ENCODE measurements around the gene MAP3K4. TPM values are rescaled to one million over a fixed set of nuclear protein-coding genes. Genes with fewer than 3 reads are reported as not detected.

Gene MAP3K4
- total RNA-seq, 1 experiment from 2014 or later: 27.9 TPM

GRCh38 chr6:161058741-161059140 lies 67.2 kb downstream of the MAP3K4 start:
- no peak overlapping the region for H3K27ac ChIP-seq (ENCODE audit: low read length)
- H2AFZ ChIP-seq (ENCODE audit: low read length): no peak overlapping the region
- peaks cover 42% of the 10 kb centered on the region; the same call in 1 of the 2 replicates for H3K79me2 ChIP-seq (ENCODE audit: low read length)
- no peaks in the 10 kb centered on the region for H4K20me1 ChIP-seq (ENCODE audit: low read length)
- H3K4me2 ChIP-seq (ENCODE audit: low read length): no peak overlapping the region
- BruUV-seq (replicated peaks): no TSS peak
- ChIA-PET CTCF (interaction anchor here (0.6 kb wide), 1 partner anchor 8 kb away, joined by 3 read pairs; no protein-coding TSS in a partner anchor), POLR2A (ENCODE audit: unreplicated experiment) (no interaction called here)
- no peaks in the 10 kb centered on the region for H3K9me2 ChIP-seq (replicated peaks; ENCODE audit: low read length)
- no peak for DNase-seq
- H3K36me3 ChIP-seq (ENCODE audit: low read depth, low read length): no peaks in the 10 kb centered on the region
- no peak for ATAC-seq
- H3K27me3 ChIP-seq (ENCODE audit: low read length): no peaks in the 10 kb centered on the region
- intact Hi-C loops (cut with micrococcal nuclease): no loop called here
- H3F3A ChIP-seq (ENCODE audit: low read length, unreplicated experiment): no peaks in the 10 kb centered on the region
- peaks cover 8% of the 10 kb centered on the region for H3K4me1 ChIP-seq (ENCODE audit: insufficient read depth, low read length)
- TF ChIP-seq EZH2phosphoT487 (IDR thresholded peaks at IDR 0.05; ENCODE audit: borderline replicate concordance, low read length): no peak
- TF ChIP-seq EZH2 (IDR thresholded peaks at IDR 0.05; ENCODE audit: low read length, unreplicated experiment): no peak
- no peak for TF ChIP-seq CTCF (conservative IDR thresholded peaks at IDR 0.05; ENCODE audit: low read depth, low read length)
- H3K9ac ChIP-seq (ENCODE audit: low read length): no peak overlapping the region
- no peaks in the 10 kb centered on the region for H3K9me3 ChIP-seq (ENCODE audit: low read length)
- H3K4me3 ChIP-seq (ENCODE audit: low read length): no peak overlapping the region

DNA sequence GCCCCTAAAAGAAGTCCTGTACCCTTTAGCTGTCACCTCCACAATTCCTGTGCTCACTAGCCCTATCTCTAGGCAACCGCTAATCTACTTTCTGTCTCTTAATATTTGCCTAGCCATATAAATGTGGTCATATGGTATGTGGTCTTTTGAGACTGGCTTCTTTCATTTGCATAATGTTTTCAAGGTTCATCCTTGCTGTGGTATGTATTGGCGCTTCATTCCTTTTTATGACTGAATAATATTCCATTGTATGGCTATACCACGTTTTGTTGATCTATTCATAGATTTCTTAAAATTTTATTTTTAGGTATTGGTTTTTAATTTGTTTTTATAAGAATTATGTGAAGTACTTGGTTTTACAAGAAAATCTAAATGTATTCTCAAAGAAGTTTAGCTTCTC lies 70.0 kb downstream of the MAP3K4 start:
- H3K4me1 ChIP-seq (ENCODE audit: insufficient read depth, low read length): no peaks in the 10 kb centered on the region
- H3K4me3 ChIP-seq (ENCODE audit: low read length): no peak overlapping the region
- no peak for DNase-seq
- no peak overlapping the region for H2AFZ ChIP-seq (ENCODE audit: low read length)
- no peaks in the 10 kb centered on the region for H4K20me1 ChIP-seq (ENCODE audit: low read length)
- H3F3A ChIP-seq (ENCODE audit: low read length, unreplicated experiment): no peaks in the 10 kb centered on the region
- H3K9me2 ChIP-seq (replicated peaks; ENCODE audit: low read length): no peaks in the 10 kb centered on the region
- no peak overlapping the region for H3K4me2 ChIP-seq (ENCODE audit: low read length)
- H3K9me3 ChIP-seq (ENCODE audit: low read length): no peaks in the 10 kb centered on the region
- no peak overlapping the region for H3K27ac ChIP-seq (ENCODE audit: low read length)
- no TSS peak for BruUV-seq (replicated peaks)
- intact Hi-C loops (cut with micrococcal nuclease): no loop called here
- ATAC-seq: no peak
- peaks cover 43% of the 10 kb centered on the region; the same call in 1 of the 2 replicates for H3K79me2 ChIP-seq (ENCODE audit: low read length)
- H3K36me3 ChIP-seq (ENCODE audit: low read depth, low read length): no peaks in the 10 kb centered on the region
- CTCF ChIA-PET: no interaction called here
- POLR2A ChIA-PET (ENCODE audit: unreplicated experiment): no interaction called here
- no peak overlapping the region for H3K9ac ChIP-seq (ENCODE audit: low read length)
- no peak for TF ChIP-seq EZH2 (IDR thresholded peaks at IDR 0.05; ENCODE audit: low read length, unreplicated experiment)
- no peak for TF ChIP-seq CTCF (conservative IDR thresholded peaks at IDR 0.05; ENCODE audit: low read depth, low read length)
- TF ChIP-seq EZH2phosphoT487 (IDR thresholded peaks at IDR 0.05; ENCODE audit: borderline replicate concordance, low read length): no peak
- no peaks in the 10 kb centered on the region for H3K27me3 ChIP-seq (ENCODE audit: low read length)

- DNase-seq (no peak), ATAC-seq (no peak)
- H3K79me2 ChIP-seq (ENCODE audit: low read length): peaks cover 40% of the 10 kb centered on the region; the same call in 1 of the 2 replicates
- CTCF ChIA-PET: no interaction called here
- H3K27me3 ChIP-seq (ENCODE audit: low read length): no peaks in the 10 kb centered on the region
- TF ChIP-seq EZH2 (IDR thresholded peaks at IDR 0.05; ENCODE audit: low read length, unreplicated experiment): no peak
- TF ChIP-seq CTCF (conservative IDR thresholded peaks at IDR 0.05; ENCODE audit: low read depth, low read length): no peak
- no peak for TF ChIP-seq EZH2phosphoT487 (IDR thresholded peaks at IDR 0.05; ENCODE audit: borderline replicate concordance, low read length)
- intact Hi-C loops (cut with micrococcal nuclease): no loop called here
- no peaks in the 10 kb centered on the region for H3K4me1 ChIP-seq (ENCODE audit: insufficient read depth, low read length)
- no peak overlapping the region for H3K4me3 ChIP-seq (ENCODE audit: low read length)
- no peak overlapping the region for H2AFZ ChIP-seq (ENCODE audit: low read length)
- BruUV-seq (replicated peaks): no TSS peak
- H3K4me2 ChIP-seq (ENCODE audit: low read length): no peak overlapping the region
- H3K9ac ChIP-seq (ENCODE audit: low read length): no peak overlapping the region
- no peaks in the 10 kb centered on the region for H3F3A ChIP-seq (ENCODE audit: low read length, unreplicated experiment)
- no peaks in the 10 kb centered on the region for H3K36me3 ChIP-seq (ENCODE audit: low read depth, low read length)
- POLR2A ChIA-PET (ENCODE audit: unreplicated experiment): no interaction called here
- H3K9me3 ChIP-seq (ENCODE audit: low read length): no peaks in the 10 kb centered on the region
- no peak overlapping the region for H3K27ac ChIP-seq (ENCODE audit: low read length)
- no peaks in the 10 kb centered on the region for H4K20me1 ChIP-seq (ENCODE audit: low read length)
- H3K9me2 ChIP-seq (replicated peaks; ENCODE audit: low read length): no peaks in the 10 kb centered on the region
Measured at GRCh38 chr6:161064915-161065314, 73.3 kb downstream of the MAP3K4 start.
